Vagina (tissue), 2 donors: ENCODE results near the gene KPNA3.

ENCODE experiments used
- POLR2A ChIP-seq, 2 donors: fragments of 450-650 bp; IDR thresholded peaks; one replicate each; pipeline ENCODE4 v1.6.1; 2017; ENCODE audit warnings: antibody characterized with exemption in 2 of 2, mild to moderate bottlenecking in 2 of 2, moderate library complexity in 2 of 2
- POLR2AphosphoS5 ChIP-seq, 2 donors: sonication (generic); formaldehyde crosslinking; IDR thresholded peaks; one replicate each; pipeline ENCODE4 v1.9.0; 2017; ENCODE audit warnings: antibody characterized with exemption in 2 of 2, mild to moderate bottlenecking in 2 of 2, low read depth in 1 of 2; ENCODE audit not compliant: insufficient read depth in 1 of 2
- TF ChIP-seq, protein P1 (sequence below), 3 experiments: fragments of 450-650 bp in 2 of 3; fragments of 200-600 bp in 1 of 3; sonication (generic) in 1 of 3; IDR thresholded peaks; one replicate each; pipeline ENCODE4 v1.5.1; 2017 to 2019; ENCODE audit warnings: antibody characterized with exemption in 3 of 3, mild to moderate bottlenecking in 2 of 3, moderate library complexity in 2 of 3

DNA sequence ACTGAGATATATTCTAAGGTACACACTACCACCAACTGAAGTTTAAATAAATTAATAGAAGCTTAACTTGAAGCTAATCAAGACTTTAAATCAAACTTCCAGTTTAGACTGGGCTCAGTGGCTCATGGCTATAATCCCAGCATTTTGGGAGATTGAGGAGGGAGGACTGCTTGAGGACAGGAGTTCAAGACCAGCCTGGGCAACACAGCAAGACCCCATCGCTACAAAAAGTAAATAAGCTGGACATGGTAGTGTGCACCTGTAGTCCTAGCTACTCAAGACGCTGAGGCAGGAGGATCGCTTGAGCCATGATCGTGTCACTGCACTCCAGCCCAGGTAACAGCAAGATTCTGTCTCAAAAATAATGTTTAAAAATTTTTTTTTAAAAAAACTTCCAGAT, 8.6 kb downstream of the KPNA3 start:
- TF ChIP-seq, protein P1, sequence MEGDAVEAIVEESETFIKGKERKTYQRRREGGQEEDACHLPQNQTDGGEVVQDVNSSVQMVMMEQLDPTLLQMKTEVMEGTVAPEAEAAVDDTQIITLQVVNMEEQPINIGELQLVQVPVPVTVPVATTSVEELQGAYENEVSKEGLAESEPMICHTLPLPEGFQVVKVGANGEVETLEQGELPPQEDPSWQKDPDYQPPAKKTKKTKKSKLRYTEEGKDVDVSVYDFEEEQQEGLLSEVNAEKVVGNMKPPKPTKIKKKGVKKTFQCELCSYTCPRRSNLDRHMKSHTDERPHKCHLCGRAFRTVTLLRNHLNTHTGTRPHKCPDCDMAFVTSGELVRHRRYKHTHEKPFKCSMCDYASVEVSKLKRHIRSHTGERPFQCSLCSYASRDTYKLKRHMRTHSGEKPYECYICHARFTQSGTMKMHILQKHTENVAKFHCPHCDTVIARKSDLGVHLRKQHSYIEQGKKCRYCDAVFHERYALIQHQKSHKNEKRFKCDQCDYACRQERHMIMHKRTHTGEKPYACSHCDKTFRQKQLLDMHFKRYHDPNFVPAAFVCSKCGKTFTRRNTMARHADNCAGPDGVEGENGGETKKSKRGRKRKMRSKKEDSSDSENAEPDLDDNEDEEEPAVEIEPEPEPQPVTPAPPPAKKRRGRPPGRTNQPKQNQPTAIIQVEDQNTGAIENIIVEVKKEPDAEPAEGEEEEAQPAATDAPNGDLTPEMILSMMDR (IDR thresholded peaks at IDR 0.05) = no peak
- TF ChIP-seq POLR2AphosphoS5 (IDR thresholded peaks at IDR 0.05; ENCODE audit: insufficient read depth in 1 of 2, low read depth in 1 of 2) = no peak
- no peak for TF ChIP-seq POLR2A (IDR thresholded peaks at IDR 0.05)
